K562 (cell line): ENCODE results near the gene ING2. TPM values are rescaled to one million over a fixed set of nuclear protein-coding genes. Genes with fewer than 3 reads are reported as not detected.

Source experiments
- CHCHD3 ChIP-seq: fragments of 250-450 bp; sonication (Bioruptor Pico); IDR thresholded peaks from 2 replicates; pipeline ENCODE4 v2.1.2; 2022; ENCODE audit warnings: mild to moderate bottlenecking
- DMBX1 ChIP-seq: fragments of 250-450 bp; sonication (Bioruptor Pico); IDR thresholded peaks from 2 replicates; pipeline ENCODE4 v1.8.0; 2022; ENCODE audit warnings: inconsistent platforms, mild to moderate bottlenecking, moderate library complexity, borderline replicate concordance
- FOSL1 ChIP-seq: fragments of 200-800 bp; sonication (Bioruptor generic); conservative IDR thresholded peaks from 2 replicates; pipeline ENCODE4 v1.6.1; 2016; ENCODE audit warnings: missing genetic modification characterization, missing compliant biosample characterization
- GATA2 ChIP-seq: sonication (generic); formaldehyde crosslinking; IDR thresholded peaks from 2 replicates; pipeline ENCODE4 v1.4.0; 2020; ENCODE audit warnings: mild to moderate bottlenecking, missing genetic modification reagents
- MEF2D ChIP-seq: conservative IDR thresholded peaks from 2 replicates; pipeline ENCODE4 v1.6.1; 2016; ENCODE audit warnings: low read depth, missing genetic modification characterization, missing compliant biosample characterization
- MXI1 ChIP-seq: IDR thresholded peaks from 2 replicates; pipeline ENCODE4 v1.6.1; 2011; ENCODE audit warnings: low read depth, mild to moderate bottlenecking, improper control_type of control experiment, low read length
- NBN ChIP-seq: fragments of 450-650 bp; IDR thresholded peaks from 2 replicates; pipeline ENCODE4 v1.6.1; 2016; ENCODE audit warnings: low read depth, mild to moderate bottlenecking
- NFATC3 ChIP-seq: fragments of 450-650 bp; IDR thresholded peaks from 2 replicates; pipeline ENCODE4 v1.6.1; 2017; ENCODE audit warnings: mild to moderate bottlenecking
- PPARD ChIP-seq: fragments of 250-450 bp; sonication (Bioruptor Pico); IDR thresholded peaks from 2 replicates; pipeline ENCODE4 v1.8.0; 2022; ENCODE audit warnings: inconsistent platforms, mild to moderate bottlenecking, moderate library complexity
- PYGO2 ChIP-seq: fragments of 450-650 bp; IDR thresholded peaks from 2 replicates; pipeline ENCODE4 v1.6.1; 2016; ENCODE audit warnings: mild to moderate bottlenecking, missing genetic modification characterization, moderate library complexity, missing compliant biosample characterization
- RBM22 ChIP-seq: fragments of 200-400 bp; formaldehyde crosslinking; IDR thresholded peaks from 2 replicates; pipeline ENCODE4 v1.6.1; 2018; ENCODE audit warnings: low read length, low read depth; ENCODE audit not compliant: poor library complexity, severe bottlenecking
- TEAD2 ChIP-seq: fragments of 450-650 bp; IDR thresholded peaks from 2 replicates; pipeline ENCODE4 v1.6.1; 2016; ENCODE audit warnings: missing genetic modification characterization, control low read depth, missing compliant biosample characterization
- XRCC4 ChIP-seq: IDR thresholded peaks from one replicate; pipeline ENCODE4 v1.6.1; 2011; ENCODE audit not compliant: insufficient read depth, insufficient read length; ENCODE audit errors: extremely low read depth
- ZBTB17 ChIP-seq: fragments of 450-650 bp; formaldehyde crosslinking; IDR thresholded peaks from 2 replicates; pipeline ENCODE4 v1.4.0; 2020; ENCODE audit warnings: mild to moderate bottlenecking
- ZKSCAN1 ChIP-seq: fragments of 150-350 bp; IDR thresholded peaks from 2 replicates; pipeline ENCODE4 v1.6.1; 2016; ENCODE audit warnings: low read depth, low read length
- polyA plus RNA-seq, 8 experiments: library from polyadenylated mRNA; depleted of rRNA in 4 of 8; stranded (reverse) in 5 of 8; unstranded in 3 of 8; fragments of >200 nt; fragmentation: Nextera tagmentation in 2 of 8; fragmentation: Illumina TruSeq in 1 of 8; extraction: Ambion mirVana in 2 of 8; extraction: Trizol in 1 of 8; gene quantifications; 2 replicates each; pipeline versions ENCODE4 v1.2.1 to v1.2.3, GENCODE V29; 2011 to 2014; ENCODE audit warnings: inconsistent platforms in 1 of 8, missing spikeins in 1 of 8
- total RNA-seq, 7 experiments: library from RNA; depleted of rRNA in 6 of 7; stranded (reverse); fragments of >200 nt in 6 of 7; fragmentation: Illumina TruSeq in 2 of 7; extraction: Trizol in 2 of 7; gene quantifications; 2 replicates each; pipeline versions ENCODE4 v1.2.1 to v1.2.3, GENCODE V29; 2011 to 2021; ENCODE audit warnings: low replicate concordance in 1 of 7
- TF ChIP-seq, protein P1 (sequence below): fragments of 450-650 bp; IDR thresholded peaks from one replicate; pipeline ENCODE4 v1.6.1; 2018; ENCODE audit warnings: mild to moderate bottlenecking, moderate library complexity; ENCODE audit not compliant: partially characterized antibody
- TF ChIP-seq, protein P2 (sequence below): fragments of 200-800 bp; sonication (Bioruptor generic); IDR thresholded peaks from 2 replicates; pipeline ENCODE4 v1.6.1; 2016; ENCODE audit warnings: missing genetic modification characterization, missing compliant biosample characterization
- TF ChIP-seq, protein P3 (sequence below): fragments of 250-450 bp; sonication (Bioruptor Pico); IDR thresholded peaks from 2 replicates; pipeline ENCODE4 v1.8.0; 2022; ENCODE audit warnings: moderate library complexity, mild to moderate bottlenecking, inconsistent platforms
- TF ChIP-seq, protein P4 (sequence below): fragments of 450-650 bp; IDR thresholded peaks from 2 replicates; pipeline ENCODE4 v1.7.0; 2016; ENCODE audit warnings: borderline replicate concordance

The ING2 gene
- total and polyA plus RNA-seq, 9 of the 15 experiments (the other 6 are each of a cell fraction or from before 2014, with no cell fraction given): 2.9 to 21.4 (median 12.4) TPM

DNA sequence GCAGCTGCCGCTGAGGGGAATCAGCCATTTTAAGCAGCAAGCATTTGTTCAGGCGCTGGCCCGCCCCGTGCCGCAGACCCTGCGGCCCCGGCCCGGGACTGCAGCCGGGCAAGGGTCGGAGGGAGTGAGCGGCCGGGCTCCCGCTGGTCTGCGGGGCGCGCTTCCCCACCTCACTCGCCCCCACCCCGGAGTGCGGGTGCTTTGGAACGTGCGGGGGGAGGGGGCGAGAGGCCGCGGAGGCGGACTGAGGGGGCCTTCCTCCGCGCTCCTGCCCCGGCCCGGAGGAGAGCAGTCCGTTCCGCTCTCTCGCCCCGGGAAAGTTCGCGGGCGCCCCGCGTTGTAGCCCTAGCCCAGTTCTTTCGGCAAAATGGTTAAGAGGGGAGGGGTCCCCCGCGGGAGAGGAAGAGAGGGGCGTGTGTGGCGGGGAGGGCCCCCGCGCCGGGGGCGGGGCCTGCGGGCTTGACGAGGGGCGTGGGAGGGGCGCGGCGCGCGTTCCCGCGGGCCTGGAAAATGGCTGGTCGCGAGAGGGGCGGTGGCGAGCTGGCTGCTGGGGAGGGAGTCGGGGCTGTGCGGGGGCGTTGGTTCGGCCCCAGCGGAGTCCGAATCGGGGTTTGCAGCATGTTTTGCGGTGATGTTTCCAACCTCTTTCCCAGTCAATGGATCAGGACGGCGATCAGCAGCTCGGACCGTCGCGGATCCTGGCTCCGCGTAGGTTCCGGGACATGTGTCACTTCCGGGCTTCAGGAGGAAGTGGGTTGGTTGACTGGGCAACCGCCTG is 942 bp downstream of the ING2 start (continued):
- TF ChIP-seq MXI1: peak; percentile 92
- TF ChIP-seq, protein P1, sequence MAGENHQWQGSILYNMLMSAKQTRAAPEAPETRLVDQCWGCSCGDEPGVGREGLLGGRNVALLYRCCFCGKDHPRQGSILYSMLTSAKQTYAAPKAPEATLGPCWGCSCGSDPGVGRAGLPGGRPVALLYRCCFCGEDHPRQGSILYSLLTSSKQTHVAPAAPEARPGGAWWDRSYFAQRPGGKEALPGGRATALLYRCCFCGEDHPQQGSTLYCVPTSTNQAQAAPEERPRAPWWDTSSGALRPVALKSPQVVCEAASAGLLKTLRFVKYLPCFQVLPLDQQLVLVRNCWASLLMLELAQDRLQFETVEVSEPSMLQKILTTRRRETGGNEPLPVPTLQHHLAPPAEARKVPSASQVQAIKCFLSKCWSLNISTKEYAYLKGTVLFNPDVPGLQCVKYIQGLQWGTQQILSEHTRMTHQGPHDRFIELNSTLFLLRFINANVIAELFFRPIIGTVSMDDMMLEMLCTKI: no peak
- no peak for TF ChIP-seq TEAD2 (tag)
- no peak for TF ChIP-seq GATA2
- TF ChIP-seq RBM22: peak; percentile 65
- TF ChIP-seq, protein P2, sequence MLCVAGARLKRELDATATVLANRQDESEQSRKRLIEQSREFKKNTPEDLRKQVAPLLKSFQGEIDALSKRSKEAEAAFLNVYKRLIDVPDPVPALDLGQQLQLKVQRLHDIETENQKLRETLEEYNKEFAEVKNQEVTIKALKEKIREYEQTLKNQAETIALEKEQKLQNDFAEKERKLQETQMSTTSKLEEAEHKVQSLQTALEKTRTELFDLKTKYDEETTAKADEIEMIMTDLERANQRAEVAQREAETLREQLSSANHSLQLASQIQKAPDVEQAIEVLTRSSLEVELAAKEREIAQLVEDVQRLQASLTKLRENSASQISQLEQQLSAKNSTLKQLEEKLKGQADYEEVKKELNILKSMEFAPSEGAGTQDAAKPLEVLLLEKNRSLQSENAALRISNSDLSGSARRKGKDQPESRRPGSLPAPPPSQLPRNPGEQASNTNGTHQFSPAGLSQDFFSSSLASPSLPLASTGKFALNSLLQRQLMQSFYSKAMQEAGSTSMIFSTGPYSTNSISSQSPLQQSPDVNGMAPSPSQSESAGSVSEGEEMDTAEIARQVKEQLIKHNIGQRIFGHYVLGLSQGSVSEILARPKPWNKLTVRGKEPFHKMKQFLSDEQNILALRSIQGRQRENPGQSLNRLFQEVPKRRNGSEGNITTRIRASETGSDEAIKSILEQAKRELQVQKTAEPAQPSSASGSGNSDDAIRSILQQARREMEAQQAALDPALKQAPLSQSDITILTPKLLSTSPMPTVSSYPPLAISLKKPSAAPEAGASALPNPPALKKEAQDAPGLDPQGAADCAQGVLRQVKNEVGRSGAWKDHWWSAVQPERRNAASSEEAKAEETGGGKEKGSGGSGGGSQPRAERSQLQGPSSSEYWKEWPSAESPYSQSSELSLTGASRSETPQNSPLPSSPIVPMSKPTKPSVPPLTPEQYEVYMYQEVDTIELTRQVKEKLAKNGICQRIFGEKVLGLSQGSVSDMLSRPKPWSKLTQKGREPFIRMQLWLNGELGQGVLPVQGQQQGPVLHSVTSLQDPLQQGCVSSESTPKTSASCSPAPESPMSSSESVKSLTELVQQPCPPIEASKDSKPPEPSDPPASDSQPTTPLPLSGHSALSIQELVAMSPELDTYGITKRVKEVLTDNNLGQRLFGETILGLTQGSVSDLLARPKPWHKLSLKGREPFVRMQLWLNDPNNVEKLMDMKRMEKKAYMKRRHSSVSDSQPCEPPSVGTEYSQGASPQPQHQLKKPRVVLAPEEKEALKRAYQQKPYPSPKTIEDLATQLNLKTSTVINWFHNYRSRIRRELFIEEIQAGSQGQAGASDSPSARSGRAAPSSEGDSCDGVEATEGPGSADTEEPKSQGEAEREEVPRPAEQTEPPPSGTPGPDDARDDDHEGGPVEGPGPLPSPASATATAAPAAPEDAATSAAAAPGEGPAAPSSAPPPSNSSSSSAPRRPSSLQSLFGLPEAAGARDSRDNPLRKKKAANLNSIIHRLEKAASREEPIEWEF (CRISPR knock-in tag): no peak
- TF ChIP-seq ZBTB17 (CRISPR knock-in tag): no peak
- TF ChIP-seq ZKSCAN1: no peak
- TF ChIP-seq PYGO2 (tag): no peak
- TF ChIP-seq FOSL1 (tag): no peak; the same call in 1 of the 2 replicates
- no peak for TF ChIP-seq NFATC3
- TF ChIP-seq, protein P3, sequence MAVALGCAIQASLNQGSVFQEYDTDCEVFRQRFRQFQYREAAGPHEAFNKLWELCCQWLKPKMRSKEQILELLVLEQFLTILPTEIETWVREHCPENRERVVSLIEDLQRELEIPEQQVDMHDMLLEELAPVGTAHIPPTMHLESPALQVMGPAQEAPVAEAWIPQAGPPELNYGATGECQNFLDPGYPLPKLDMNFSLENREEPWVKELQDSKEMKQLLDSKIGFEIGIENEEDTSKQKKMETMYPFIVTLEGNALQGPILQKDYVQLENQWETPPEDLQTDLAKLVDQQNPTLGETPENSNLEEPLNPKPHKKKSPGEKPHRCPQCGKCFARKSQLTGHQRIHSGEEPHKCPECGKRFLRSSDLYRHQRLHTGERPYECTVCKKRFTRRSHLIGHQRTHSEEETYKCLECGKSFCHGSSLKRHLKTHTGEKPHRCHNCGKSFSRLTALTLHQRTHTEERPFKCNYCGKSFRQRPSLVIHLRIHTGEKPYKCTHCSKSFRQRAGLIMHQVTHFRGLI (CRISPR knock-in tag): no peak
- no peak for TF ChIP-seq XRCC4
- TF ChIP-seq CHCHD3 (CRISPR knock-in tag): no peak
- TF ChIP-seq MEF2D (tag): no peak
- TF ChIP-seq, protein P4, sequence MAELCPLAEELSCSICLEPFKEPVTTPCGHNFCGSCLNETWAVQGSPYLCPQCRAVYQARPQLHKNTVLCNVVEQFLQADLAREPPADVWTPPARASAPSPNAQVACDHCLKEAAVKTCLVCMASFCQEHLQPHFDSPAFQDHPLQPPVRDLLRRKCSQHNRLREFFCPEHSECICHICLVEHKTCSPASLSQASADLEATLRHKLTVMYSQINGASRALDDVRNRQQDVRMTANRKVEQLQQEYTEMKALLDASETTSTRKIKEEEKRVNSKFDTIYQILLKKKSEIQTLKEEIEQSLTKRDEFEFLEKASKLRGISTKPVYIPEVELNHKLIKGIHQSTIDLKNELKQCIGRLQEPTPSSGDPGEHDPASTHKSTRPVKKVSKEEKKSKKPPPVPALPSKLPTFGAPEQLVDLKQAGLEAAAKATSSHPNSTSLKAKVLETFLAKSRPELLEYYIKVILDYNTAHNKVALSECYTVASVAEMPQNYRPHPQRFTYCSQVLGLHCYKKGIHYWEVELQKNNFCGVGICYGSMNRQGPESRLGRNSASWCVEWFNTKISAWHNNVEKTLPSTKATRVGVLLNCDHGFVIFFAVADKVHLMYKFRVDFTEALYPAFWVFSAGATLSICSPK: no peak
- TF ChIP-seq PPARD (CRISPR knock-in tag): no peak
- TF ChIP-seq DMBX1 (CRISPR knock-in tag): no peak
- TF ChIP-seq NBN: no peak
